GM13977 (cell line): Measurements from ENCODE around the gene GARNL3.

ENCODE experiments used
- DNase-seq: peaks from one replicate; pipeline ENCODE4 v3.0.0; 2012; ENCODE audit warnings: low spot score
- in situ Hi-C: fragments of 300-500 bp; cut with MboI; formaldehyde crosslinking; loops from one replicate; pipeline ENCODE4 v1.12.0; 2022; ENCODE audit warnings: low sequenced_read_pairs, low pct_unique_long_range_greater_than_20kb, mixed read lengths, inconsistent platforms; ENCODE audit not compliant: unreplicated experiment
- TF ChIP-seq, protein P1 (sequence below): IDR thresholded peaks from 2 replicates; pipeline ENCODE4 v1.5.1; 2012; ENCODE audit warnings: mild to moderate bottlenecking, control low read depth; ENCODE audit not compliant: insufficient read depth; ENCODE audit errors: extremely low read depth, missing control alignments

The GARNL3 gene

DNA sequence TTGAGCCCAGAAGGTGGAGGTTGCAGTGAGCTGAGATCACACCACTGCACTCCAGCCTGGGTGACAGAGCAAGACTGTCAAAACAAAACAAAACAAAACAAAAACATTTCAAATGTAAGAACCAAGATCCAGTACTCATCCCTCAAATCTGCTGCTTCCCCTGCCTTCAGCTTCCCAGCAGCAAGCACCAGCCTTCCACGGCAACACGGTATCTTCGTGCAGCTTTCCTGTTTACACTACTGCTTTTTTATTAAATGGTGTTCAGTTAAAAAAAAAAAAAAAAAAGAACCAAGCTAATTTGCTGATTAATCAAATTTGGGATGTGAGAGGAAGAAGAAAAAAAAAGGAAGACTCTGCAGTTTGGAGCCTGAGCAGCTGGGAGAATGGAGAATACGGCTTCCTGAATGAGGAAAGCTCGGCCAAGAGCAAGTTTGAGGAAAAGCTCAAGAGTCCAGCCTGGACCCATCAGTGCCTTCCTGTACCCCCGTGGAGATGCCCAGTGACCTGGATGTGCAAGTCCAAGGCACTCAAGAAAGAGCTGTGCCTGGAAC is 104.4 kb downstream of the GARNL3 start:
- TF ChIP-seq, protein P1, sequence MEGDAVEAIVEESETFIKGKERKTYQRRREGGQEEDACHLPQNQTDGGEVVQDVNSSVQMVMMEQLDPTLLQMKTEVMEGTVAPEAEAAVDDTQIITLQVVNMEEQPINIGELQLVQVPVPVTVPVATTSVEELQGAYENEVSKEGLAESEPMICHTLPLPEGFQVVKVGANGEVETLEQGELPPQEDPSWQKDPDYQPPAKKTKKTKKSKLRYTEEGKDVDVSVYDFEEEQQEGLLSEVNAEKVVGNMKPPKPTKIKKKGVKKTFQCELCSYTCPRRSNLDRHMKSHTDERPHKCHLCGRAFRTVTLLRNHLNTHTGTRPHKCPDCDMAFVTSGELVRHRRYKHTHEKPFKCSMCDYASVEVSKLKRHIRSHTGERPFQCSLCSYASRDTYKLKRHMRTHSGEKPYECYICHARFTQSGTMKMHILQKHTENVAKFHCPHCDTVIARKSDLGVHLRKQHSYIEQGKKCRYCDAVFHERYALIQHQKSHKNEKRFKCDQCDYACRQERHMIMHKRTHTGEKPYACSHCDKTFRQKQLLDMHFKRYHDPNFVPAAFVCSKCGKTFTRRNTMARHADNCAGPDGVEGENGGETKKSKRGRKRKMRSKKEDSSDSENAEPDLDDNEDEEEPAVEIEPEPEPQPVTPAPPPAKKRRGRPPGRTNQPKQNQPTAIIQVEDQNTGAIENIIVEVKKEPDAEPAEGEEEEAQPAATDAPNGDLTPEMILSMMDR, result no peak
- in situ Hi-C loops, result no loop called here
- no peak for DNase-seq

DNA sequence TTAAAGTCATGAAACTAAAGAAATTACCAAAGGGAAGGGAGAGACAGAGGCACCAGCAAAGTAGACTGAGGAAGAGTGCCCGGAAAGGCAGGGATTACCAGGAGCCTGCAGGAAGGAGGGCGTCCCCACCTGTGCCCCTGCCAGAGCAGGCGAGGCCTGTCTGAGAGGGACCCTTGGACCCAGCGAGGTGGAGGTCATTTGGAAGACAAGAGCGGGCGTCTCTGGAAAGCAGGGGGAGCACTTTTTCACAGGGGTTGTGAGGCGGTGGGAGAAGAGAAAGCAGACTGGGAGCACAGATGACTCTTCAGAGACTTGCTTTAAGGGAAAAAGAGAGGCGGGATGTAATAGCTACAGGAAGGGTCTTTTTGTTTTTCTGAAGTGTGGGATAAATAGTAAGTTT is 104.9 kb downstream of the GARNL3 start:
- no peak for DNase-seq
- TF ChIP-seq, protein P1, result no peak
- in situ Hi-C loops, result no loop called here

DNA sequence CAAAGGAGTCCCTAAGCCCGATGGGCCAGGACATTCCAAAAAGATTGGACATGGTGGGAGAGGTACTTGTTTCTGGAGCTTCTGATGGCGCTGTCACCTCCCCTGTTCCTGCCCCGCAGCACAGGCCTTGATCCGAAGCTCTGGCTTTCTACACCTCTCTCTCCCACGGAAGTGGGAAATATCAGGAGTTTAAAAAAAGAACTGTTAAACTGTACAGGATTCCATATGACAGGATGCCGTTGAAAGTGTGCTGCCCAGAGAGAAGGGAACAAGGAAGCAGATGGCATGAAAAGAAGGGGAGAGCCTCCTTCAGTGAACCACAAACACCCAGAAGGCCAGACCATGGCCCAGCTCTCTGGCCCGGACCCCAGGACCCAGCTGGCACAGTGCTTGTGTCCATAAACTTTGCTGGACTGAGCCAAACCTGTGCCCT is 105.6 kb downstream of the GARNL3 start:
- in situ Hi-C loops, result no loop called here
- TF ChIP-seq, protein P1, result no peak
- DNase-seq, result no peak

DNA sequence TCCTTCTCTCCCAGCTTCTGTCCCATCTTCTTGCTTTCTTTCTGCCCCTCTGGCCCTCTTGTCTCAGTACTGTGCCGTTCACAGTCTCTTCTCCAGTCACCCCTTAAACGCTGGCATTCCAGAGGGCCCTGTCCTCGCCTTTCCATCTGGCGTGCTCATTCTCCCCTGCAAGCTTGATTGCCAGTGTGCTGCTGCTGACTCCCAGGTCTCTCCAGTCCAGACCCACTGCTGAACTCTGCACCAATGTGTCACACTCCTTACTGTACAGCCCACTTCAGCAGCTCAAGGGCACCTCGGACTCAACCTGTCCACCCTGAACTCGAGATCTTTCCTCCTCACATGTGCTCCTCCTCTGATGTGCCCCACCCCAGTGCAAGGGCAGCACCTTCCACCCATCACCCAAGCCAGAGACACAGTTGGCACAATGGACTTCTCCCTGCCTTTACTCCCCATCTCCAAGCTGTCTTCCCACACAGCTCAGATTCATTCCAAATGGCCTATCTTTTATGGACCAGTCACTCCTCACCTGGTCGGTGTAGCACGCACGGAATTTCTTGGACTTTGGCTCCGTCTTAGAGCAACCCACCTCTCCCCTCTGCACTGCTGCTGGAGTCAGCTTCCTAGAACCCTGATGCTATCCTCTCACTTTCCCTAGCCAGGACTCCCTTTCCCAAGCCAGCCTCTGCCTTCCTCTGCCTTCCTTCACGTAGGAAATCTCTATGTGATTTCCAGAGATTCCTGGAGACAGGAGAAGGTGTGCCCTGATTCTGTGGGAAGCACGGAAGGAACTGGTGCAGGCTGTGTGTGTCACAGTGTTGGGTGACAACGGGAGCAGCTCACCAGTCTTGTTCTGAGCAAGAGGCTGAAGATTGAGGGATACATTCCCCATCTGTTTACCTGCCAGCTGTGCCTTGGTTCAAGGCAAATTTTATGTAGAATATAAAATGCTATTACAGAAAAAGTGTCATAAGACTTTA is 106.4 kb downstream of the GARNL3 start:
- TF ChIP-seq, protein P1, result no peak
- in situ Hi-C loops, result no loop called here
- DNase-seq, result no peak

DNA sequence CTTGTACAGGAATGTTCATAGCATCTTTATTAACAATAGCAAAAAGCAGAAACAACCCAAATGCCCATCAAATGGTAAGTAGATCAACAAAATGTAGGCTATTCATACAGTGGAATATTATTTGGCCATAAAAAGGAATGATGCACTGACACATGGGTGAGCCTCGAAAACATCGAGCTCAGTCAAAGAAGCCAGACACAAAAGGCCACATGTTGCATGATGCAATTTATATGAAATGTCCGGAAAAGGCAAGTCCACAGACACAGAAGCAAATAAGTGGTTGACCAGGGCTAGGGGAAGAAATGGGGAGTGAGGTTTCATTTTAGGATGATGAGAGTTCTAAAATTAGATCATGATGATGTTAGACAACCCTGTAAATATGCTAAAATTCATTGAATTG is 115.9 kb downstream of the GARNL3 start:
- TF ChIP-seq, protein P1, result no peak
- DNase-seq, result no peak
- in situ Hi-C loops, result no loop called here

DNA sequence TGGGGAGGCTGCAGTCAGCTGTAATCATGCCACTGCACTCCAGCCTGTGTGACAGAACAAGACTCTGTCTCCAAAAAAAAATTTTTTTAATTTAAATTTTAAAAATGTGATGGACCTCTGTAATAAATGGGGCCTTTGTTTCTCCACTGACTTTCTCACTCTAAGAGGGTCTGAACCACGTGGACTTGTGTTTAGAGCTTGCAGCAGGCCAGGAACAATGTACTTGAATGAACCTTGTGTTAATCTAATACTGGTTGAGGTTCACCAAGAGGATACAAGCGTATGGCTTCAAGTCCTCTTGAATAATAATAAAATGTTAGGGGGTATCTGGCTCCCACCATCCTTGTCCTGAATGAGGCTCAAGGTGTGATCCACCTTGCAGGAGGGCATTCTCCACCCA is 118.0 kb downstream of the GARNL3 start:
- in situ Hi-C loops, result no loop called here
- TF ChIP-seq, protein P1, result no peak
- DNase-seq, result no peak
